Measurements from ENCODE around the gene PCDHAC2. TPM values are rescaled to one million over a fixed set of nuclear protein-coding genes. Genes with fewer than 3 reads are reported as not detected.
A peak's percentile ranks its signal among the peaks of the same experiment; 100 is the strongest.

Gene PCDHAC2
- total and polyA plus RNA-seq, 8 donors: 0.05 to 4.2 (median 0.58) TPM; not detected in 3

DNA sequence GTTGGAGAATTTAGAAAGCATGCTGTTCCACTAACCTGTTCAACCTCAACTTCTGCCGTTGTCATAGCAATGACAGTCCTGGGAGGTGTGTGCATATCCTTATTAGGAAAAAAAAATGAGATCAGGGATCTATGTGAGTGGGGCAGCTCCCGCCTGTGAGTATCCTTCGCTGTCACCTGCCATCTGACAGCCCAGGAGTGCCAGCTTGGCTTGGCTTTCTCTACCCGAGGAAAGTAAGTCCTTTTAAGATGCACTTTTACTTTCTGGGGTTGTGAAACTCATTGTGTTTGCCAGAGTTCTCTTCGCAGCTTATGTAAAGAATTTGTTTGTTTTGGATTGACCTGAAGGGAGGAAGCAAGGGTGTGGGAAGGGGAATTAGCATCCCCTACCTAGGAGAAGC lies 21.8 kb downstream of the PCDHAC2 start:
- Histone ChIP-seq H3K4me1 (no peaks in the 10 kb centered on the region), H3K4me3 (no peak overlapping the region), H3K27ac (no peak overlapping the region), H3K9me3 (no peaks in the 10 kb centered on the region), H3K27me3 (no peaks in the 10 kb centered on the region), H3K36me3 (no peaks in the 10 kb centered on the region)
- TF ChIP-seq EP300 (IDR thresholded peaks at IDR 0.05) (no peak), POLR2AphosphoS5 (IDR thresholded peaks at IDR 0.05) (no peak), POLR2A (IDR thresholded peaks at IDR 0.05) (no peak), CTCF (IDR thresholded peaks at IDR 0.05) (no peak)
- DNase-seq: peak in 1 of 2 donors; percentile 21
- 44 to 60% (median 50%) methylated on average over 5 of the region's 5 CpGs for WGBS, 5 donors
- intact Hi-C loops (cut with DNase I; ENCODE audit: low total_unique reads): no loop called here

- Histone ChIP-seq H3K27ac (no peak overlapping the region), H3K36me3 (no peaks in the 10 kb centered on the region), H3K27me3 (no peaks in the 10 kb centered on the region), H3K9me3 (no peaks in the 10 kb centered on the region), H3K4me1 (no peaks in the 10 kb centered on the region), H3K4me3 (no peak overlapping the region)
- DNase-seq: no peak
- TF ChIP-seq EP300 (IDR thresholded peaks at IDR 0.05) (no peak), POLR2A (IDR thresholded peaks at IDR 0.05) (no peak), POLR2AphosphoS5 (IDR thresholded peaks at IDR 0.05) (no peak), CTCF (IDR thresholded peaks at IDR 0.05) (no peak)
- intact Hi-C loops (cut with DNase I; ENCODE audit: low total_unique reads): no loop called here
- 77 to 84% (median 80%) methylated on average over 5 of the region's 5 CpGs for WGBS, 5 donors
Measured at GRCh38 chr5:140988608-140989007, 22.3 kb downstream of the PCDHAC2 start.

DNA sequence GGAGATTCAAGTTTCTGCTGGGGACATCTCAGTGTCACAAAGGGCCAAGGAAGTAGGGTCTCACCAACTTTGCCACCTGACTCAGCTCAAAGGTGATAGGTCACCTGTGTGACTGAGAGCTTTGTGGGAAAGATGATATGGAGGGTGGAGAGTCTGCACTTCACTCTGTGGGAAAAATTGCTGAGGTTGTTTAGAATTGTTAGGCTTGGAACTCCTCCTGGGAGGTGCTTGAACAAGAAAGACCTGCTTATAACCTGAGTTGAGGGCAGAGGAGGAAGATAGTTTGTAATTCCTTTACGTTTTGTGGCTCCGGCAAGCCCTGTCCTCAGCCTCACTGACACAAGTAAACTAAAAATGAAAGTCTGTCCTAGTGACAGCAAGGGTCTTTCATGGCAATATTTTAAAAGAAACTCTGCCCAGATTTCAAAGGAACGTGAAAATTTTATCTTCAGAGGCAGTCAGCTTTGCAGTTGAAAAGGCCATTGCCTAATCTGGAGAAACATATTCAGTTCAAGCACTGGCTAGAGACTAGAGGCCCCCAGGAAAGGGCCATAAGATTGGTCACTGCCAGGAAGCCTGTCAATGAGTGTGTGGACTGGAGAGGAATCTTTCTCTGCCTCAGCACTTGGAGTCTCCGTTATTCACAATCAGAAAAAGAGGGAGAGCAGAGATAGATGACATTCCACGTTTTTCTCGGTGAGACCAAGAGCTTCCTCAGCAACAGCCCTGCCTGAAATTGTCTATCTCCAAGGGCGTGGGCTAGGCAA lies 23.2 kb downstream of the PCDHAC2 start:
- no peak overlapping the region for H3K27ac ChIP-seq
- no peaks in the 10 kb centered on the region for H3K4me1 ChIP-seq
- DNase-seq: no peak
- H3K9me3 ChIP-seq: no peaks in the 10 kb centered on the region
- H3K36me3 ChIP-seq: no peaks in the 10 kb centered on the region
- no peak for TF ChIP-seq EP300 (IDR thresholded peaks at IDR 0.05)
- no peak for TF ChIP-seq POLR2AphosphoS5 (IDR thresholded peaks at IDR 0.05)
- TF ChIP-seq CTCF (IDR thresholded peaks at IDR 0.05): no peak
- no peak for TF ChIP-seq POLR2A (IDR thresholded peaks at IDR 0.05)
- 59 to 71% (median 67%) methylated on average over 7 of the region's 7 CpGs for WGBS, 5 donors
- intact Hi-C loops (cut with DNase I; ENCODE audit: low total_unique reads): no loop called here
- no peak overlapping the region for H3K4me3 ChIP-seq
- H3K27me3 ChIP-seq: no peaks in the 10 kb centered on the region

- H3K27ac ChIP-seq: no peak overlapping the region
- no peak overlapping the region for H3K4me3 ChIP-seq
- TF ChIP-seq POLR2AphosphoS5 (IDR thresholded peaks at IDR 0.05) (no peak), EP300 (IDR thresholded peaks at IDR 0.05) (no peak), CTCF (IDR thresholded peaks at IDR 0.05) (no peak), POLR2A (IDR thresholded peaks at IDR 0.05) (no peak)
- no peaks in the 10 kb centered on the region for H3K36me3 ChIP-seq
- 56 to 65% (median 58%) methylated on average over 2 of the region's 2 CpGs for WGBS, 5 donors
- H3K4me1 ChIP-seq: no peaks in the 10 kb centered on the region
- no peaks in the 10 kb centered on the region for H3K9me3 ChIP-seq
- no peaks in the 10 kb centered on the region for H3K27me3 ChIP-seq
- no peak for DNase-seq
- intact Hi-C loops (cut with DNase I; ENCODE audit: low total_unique reads): no loop called here
Measured at GRCh38 chr5:140992828-140993227, 26.6 kb downstream of the PCDHAC2 start.

Measured in stomach (tissue), 9 donors.